KMS-11 (cell line): ENCODE results near the gene GHITM.

Experiments
- H2AFZ ChIP-seq: fragments of 200-600 bp; sonication (generic); 2 replicates; pipeline ENCODE4 v1.6.1; 2016; ENCODE audit warnings: antibody characterized with exemption, mixed run types, low read depth
- H3K27ac ChIP-seq: fragments of 200-600 bp; sonication (generic); 2 replicates; pipeline ENCODE4 v1.6.1; 2016; ENCODE audit warnings: mild to moderate bottlenecking, mixed run types
- H3K27me3 ChIP-seq: fragments of 200-600 bp; sonication (generic); 2 replicates; pipeline ENCODE4 v1.6.1; 2017; ENCODE audit warnings: mild to moderate bottlenecking, low read depth, mixed run types, moderate library complexity; ENCODE audit not compliant: insufficient read depth
- H3K36me3 ChIP-seq: fragments of 200-600 bp; sonication (generic); 2 replicates; pipeline ENCODE4 v1.6.1; 2017; ENCODE audit warnings: mild to moderate bottlenecking, mixed run types; ENCODE audit not compliant: insufficient read depth
- H3K4me1 ChIP-seq: fragments of 200-600 bp; sonication (generic); 2 replicates; pipeline ENCODE4 v1.6.1; 2016; ENCODE audit warnings: mild to moderate bottlenecking, low read depth, mixed run types; ENCODE audit not compliant: poor library complexity, severe bottlenecking
- H3K4me2 ChIP-seq: fragments of 200-600 bp; sonication (generic); 2 replicates; pipeline ENCODE4 v1.7.0; 2016; ENCODE audit warnings: mild to moderate bottlenecking, mixed run types
- H3K4me3 ChIP-seq: fragments of 200-600 bp; sonication (generic); IDR thresholded peaks from 2 replicates; pipeline ENCODE4 v1.6.1; 2017; ENCODE audit warnings: low read depth, low read length, mixed read lengths; ENCODE audit not compliant: insufficient read depth
- H3K79me2 ChIP-seq: fragments of 200-600 bp; sonication (generic); 2 replicates; pipeline ENCODE4 v1.6.1; 2016; ENCODE audit warnings: low read depth, mixed run types; ENCODE audit not compliant: insufficient read depth
- H3K9ac ChIP-seq: fragments of 200-600 bp; sonication (generic); 2 replicates; pipeline ENCODE4 v1.6.1; 2016; ENCODE audit warnings: mild to moderate bottlenecking, mixed run types
- H4K20me1 ChIP-seq: fragments of 200-600 bp; sonication (generic); 2 replicates; pipeline ENCODE4 v1.6.1; 2016; ENCODE audit warnings: mild to moderate bottlenecking, mixed run types; ENCODE audit not compliant: insufficient read depth
- CTCF ChIP-seq: fragments of 200-600 bp; sonication (generic); conservative IDR thresholded peaks from 2 replicates; pipeline ENCODE4 v1.6.1; 2017; ENCODE audit warnings: low read depth, mild to moderate bottlenecking, antibody characterized with exemption, low read length, moderate library complexity, mixed read lengths

GHITM gene

GRCh38 chr10:84190621-84191020, 51.3 kb downstream of the GHITM start:
- TF ChIP-seq CTCF = no peak
- H3K27ac ChIP-seq = no peak overlapping the region
- H3K4me1 ChIP-seq = no peaks in the 10 kb centered on the region
- no peaks in the 10 kb centered on the region for H4K20me1 ChIP-seq
- H2AFZ ChIP-seq = no peak overlapping the region
- H3K36me3 ChIP-seq = no peaks in the 10 kb centered on the region
- H3K4me2 ChIP-seq = no peak overlapping the region
- no peaks in the 10 kb centered on the region for H3K79me2 ChIP-seq
- H3K9ac ChIP-seq = no peak overlapping the region
- H3K4me3 ChIP-seq = no peak overlapping the region
- H3K27me3 ChIP-seq = no peaks in the 10 kb centered on the region

DNA sequence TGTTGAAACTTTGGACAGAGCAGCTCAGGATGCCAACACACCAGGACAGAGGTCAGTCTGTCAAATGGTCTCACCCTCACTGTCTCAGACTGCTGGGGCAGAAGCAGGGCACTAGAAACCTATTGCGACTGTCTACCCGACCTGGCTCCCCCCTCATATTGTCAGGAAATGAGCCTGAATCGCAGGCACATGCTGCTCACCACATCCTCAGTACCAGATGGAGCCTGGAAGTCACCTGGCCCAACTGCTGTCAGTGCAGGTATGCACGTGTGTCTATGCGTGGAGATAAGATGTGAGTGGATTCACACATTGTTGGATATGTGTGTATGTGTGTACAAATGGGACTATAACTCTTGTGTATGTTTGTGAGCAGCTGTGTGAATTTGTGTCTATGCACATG, 51.8 kb downstream of the GHITM start:
- Histone ChIP-seq H3K27ac (no peak overlapping the region), H3K27me3 (no peaks in the 10 kb centered on the region), H4K20me1 (no peaks in the 10 kb centered on the region), H3K4me3 (no peak overlapping the region), H3K9ac (no peak overlapping the region), H3K4me1 (no peaks in the 10 kb centered on the region), H3K36me3 (no peaks in the 10 kb centered on the region), H2AFZ (no peak overlapping the region), H3K4me2 (no peak overlapping the region), H3K79me2 (no peaks in the 10 kb centered on the region)
- no peak for TF ChIP-seq CTCF

- Histone ChIP-seq H2AFZ (no peak overlapping the region), H3K36me3 (no peaks in the 10 kb centered on the region), H3K9ac (no peak overlapping the region), H3K27ac (no peak overlapping the region), H3K4me2 (no peak overlapping the region), H4K20me1 (no peaks in the 10 kb centered on the region), H3K79me2 (no peaks in the 10 kb centered on the region), H3K27me3 (no peaks in the 10 kb centered on the region), H3K4me1 (no peaks in the 10 kb centered on the region), H3K4me3 (no peak overlapping the region)
- TF ChIP-seq CTCF = no peak
These were observed 54.0 kb downstream of the GHITM start for GRCh38 chr10:84193327-84193726.

- Histone ChIP-seq H3K4me2 (no peak overlapping the region), H3K79me2 (no peaks in the 10 kb centered on the region), H3K36me3 (no peaks in the 10 kb centered on the region), H3K4me1 (no peaks in the 10 kb centered on the region), H3K27me3 (no peaks in the 10 kb centered on the region), H3K4me3 (no peak overlapping the region), H3K9ac (no peak overlapping the region), H2AFZ (no peak overlapping the region), H4K20me1 (no peaks in the 10 kb centered on the region), H3K27ac (no peak overlapping the region)
- TF ChIP-seq CTCF = no peak
These were observed 54.6 kb downstream of the GHITM start for GRCh38 chr10:84193846-84194423.
